SK-N-SH treated with all-trans-retinoic acid at 6 μM for 48 hours (cell line): Measurements from ENCODE around the gene COG6.

Experiments
- ATAC-seq: fragments of 200-7000 bp; cut with Tn5 transposase; 3 replicates; pipeline ENCODE4 v1.9.1; 2020; ENCODE audit warnings: mild to moderate bottlenecking, moderate library complexity
- ARNTL ChIP-seq: fragments of 450-650 bp; formaldehyde crosslinking; IDR thresholded peaks from 2 replicates; pipeline ENCODE4 v1.5.0; 2020; ENCODE audit warnings: low read depth, mild to moderate bottlenecking, moderate library complexity, borderline replicate concordance
- BACH2 ChIP-seq: fragments of 250-450 bp; sonication (Bioruptor Pico); IDR thresholded peaks from 2 replicates; pipeline ENCODE4 v1.9.0; 2021; ENCODE audit warnings: mild to moderate bottlenecking, borderline replicate concordance
- CREB5 ChIP-seq: fragments of 250-450 bp; sonication (Bioruptor Pico); IDR thresholded peaks from 2 replicates; pipeline ENCODE4 v1.5.1; 2020; ENCODE audit warnings: low read depth, mild to moderate bottlenecking, moderate library complexity
- CSDC2 ChIP-seq: fragments of 250-450 bp; sonication (Bioruptor Pico); IDR thresholded peaks from 2 replicates; pipeline ENCODE4 v1.5.0; 2020; ENCODE audit warnings: mild to moderate bottlenecking, moderate library complexity
- CSRNP3 ChIP-seq: fragments of 250-450 bp; sonication (Bioruptor Pico); IDR thresholded peaks from 2 replicates; pipeline ENCODE4 v1.5.1; 2021; ENCODE audit warnings: mild to moderate bottlenecking, moderate library complexity
- ESRRG ChIP-seq: fragments of 250-450 bp; sonication (Bioruptor Pico); IDR thresholded peaks from 2 replicates; pipeline ENCODE4 v1.6.1; 2021; ENCODE audit warnings: mild to moderate bottlenecking
- GLIS3 ChIP-seq: fragments of 250-450 bp; sonication (Bioruptor Pico); IDR thresholded peaks from 2 replicates; pipeline ENCODE4 v1.5.0; 2020; ENCODE audit warnings: mild to moderate bottlenecking, moderate library complexity
- ISL1 ChIP-seq: fragments of 250-450 bp; sonication (Bioruptor Pico); IDR thresholded peaks from 2 replicates; pipeline ENCODE4 v2.1.2; 2022; ENCODE audit warnings: mild to moderate bottlenecking, moderate library complexity
- OSR1 ChIP-seq: fragments of 250-450 bp; sonication (Bioruptor Pico); IDR thresholded peaks from 2 replicates; pipeline ENCODE4 v1.8.0; 2022; ENCODE audit warnings: moderate library complexity, mild to moderate bottlenecking, inconsistent platforms
- PATZ1 ChIP-seq: fragments of 250-450 bp; sonication (Bioruptor Pico); IDR thresholded peaks from 2 replicates; pipeline ENCODE4 v1.8.0; 2020; ENCODE audit warnings: mild to moderate bottlenecking, moderate library complexity, borderline replicate concordance
- POU6F1 ChIP-seq: fragments of 250-450 bp; sonication (Bioruptor Pico); IDR thresholded peaks from 2 replicates; pipeline ENCODE4 v1.8.0; 2021; ENCODE audit warnings: low read depth, mild to moderate bottlenecking, moderate library complexity, borderline replicate concordance
- PPARA ChIP-seq: fragments of 250-450 bp; sonication (Bioruptor Pico); IDR thresholded peaks from 2 replicates; pipeline ENCODE4 v1.5.0; 2020; ENCODE audit warnings: mild to moderate bottlenecking, borderline replicate concordance
- SNAI2 ChIP-seq: fragments of 250-450 bp; sonication (Bioruptor Pico); IDR thresholded peaks from 2 replicates; pipeline ENCODE4 v1.5.0; 2020; ENCODE audit warnings: mild to moderate bottlenecking, moderate library complexity
- TCF4 ChIP-seq: fragments of 250-450 bp; sonication (Bioruptor Pico); IDR thresholded peaks from 2 replicates; pipeline ENCODE4 v1.8.0; 2021; ENCODE audit warnings: mild to moderate bottlenecking, moderate library complexity, borderline replicate concordance
- TOX ChIP-seq: fragments of 250-450 bp; sonication (Bioruptor Pico); IDR thresholded peaks from 2 replicates; pipeline ENCODE4 v1.8.0; 2021; ENCODE audit warnings: mild to moderate bottlenecking, moderate library complexity, borderline replicate concordance
- ZC3H10 ChIP-seq: fragments of 250-450 bp; sonication (Bioruptor Pico); IDR thresholded peaks from 2 replicates; pipeline ENCODE4 v1.5.1; 2021; ENCODE audit warnings: mild to moderate bottlenecking, moderate library complexity
- ZFP3 ChIP-seq: fragments of 250-450 bp; sonication (Bioruptor Pico); IDR thresholded peaks from 2 replicates; pipeline ENCODE4 v1.5.0; 2020; ENCODE audit warnings: mild to moderate bottlenecking, moderate library complexity
- ZFP30 ChIP-seq: fragments of 450-650 bp; formaldehyde crosslinking; IDR thresholded peaks from 2 replicates; pipeline ENCODE4 v1.5.0; 2022; ENCODE audit warnings: mild to moderate bottlenecking, moderate library complexity
- ZNF565 ChIP-seq: fragments of 450-650 bp; formaldehyde crosslinking; conservative IDR thresholded peaks from 2 replicates; pipeline ENCODE4 v1.5.0; 2020; ENCODE audit warnings: low read depth, mild to moderate bottlenecking, moderate library complexity
- ZNF70 ChIP-seq: fragments of 450-650 bp; formaldehyde crosslinking; IDR thresholded peaks from 2 replicates; pipeline ENCODE4 v1.5.0; 2020; ENCODE audit warnings: mild to moderate bottlenecking, moderate library complexity
- ZNF8 ChIP-seq: fragments of 450-650 bp; formaldehyde crosslinking; IDR thresholded peaks from 2 replicates; pipeline ENCODE4 v1.5.0; 2020; ENCODE audit warnings: mild to moderate bottlenecking, moderate library complexity
- TF ChIP-seq, protein P1 (sequence below): fragments of 250-450 bp; sonication (Bioruptor Pico); IDR thresholded peaks from 2 replicates; pipeline ENCODE4 v1.5.0; 2020; ENCODE audit warnings: mild to moderate bottlenecking, moderate library complexity

COG6 gene

DNA sequence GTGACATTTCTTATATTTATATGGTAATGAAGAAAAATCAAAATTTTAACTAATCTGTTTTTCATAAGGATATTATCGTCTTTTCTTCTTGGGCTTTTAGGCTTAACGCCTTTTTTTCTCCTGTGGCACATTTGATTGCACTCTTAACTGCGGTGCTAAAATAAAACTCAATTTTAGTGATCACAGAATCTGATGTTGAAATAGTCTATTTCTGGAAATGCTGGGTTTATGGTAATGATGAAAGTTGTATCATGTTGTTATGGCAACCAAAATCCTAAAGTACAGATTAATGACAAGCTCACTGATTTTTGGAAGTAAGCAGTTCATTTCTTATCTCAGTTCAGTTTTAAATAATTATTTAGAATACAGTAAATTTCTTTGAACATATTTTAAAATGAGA lies 85.3 kb downstream of the COG6 start:
- no peak for ATAC-seq
- TF ChIP-seq ZNF70 (no peak), ZNF8 (CRISPR knock-in tag) (no peak), ARNTL (CRISPR knock-in tag) (no peak), CSRNP3 (no peak), GLIS3 (no peak), PPARA (CRISPR knock-in tag) (no peak), OSR1 (CRISPR knock-in tag) (no peak), POU6F1 (CRISPR knock-in tag) (no peak)

GRCh38 chr13:39748961-39749360 lies 93.5 kb downstream of the COG6 start:
- no peak for ATAC-seq
- TF ChIP-seq ZNF565 (no peak), CSRNP3 (no peak), GLIS3 (no peak), TCF4 (no peak), ZFP3 (CRISPR knock-in tag) (no peak), CSDC2 (CRISPR knock-in tag) (no peak), BACH2 (CRISPR knock-in tag) (no peak), ISL1 (CRISPR knock-in tag) (no peak)

GRCh38 chr13:39749528-39749927 lies 94.1 kb downstream of the COG6 start:
- no peak for ATAC-seq
- TF ChIP-seq PPARA (CRISPR knock-in tag) (no peak), TOX (CRISPR knock-in tag) (no peak), ZNF70 (no peak), PATZ1 (CRISPR knock-in tag) (no peak), ZNF565 (no peak), CREB5 (CRISPR knock-in tag) (no peak), SNAI2 (no peak), ZFP30 (no peak), ARNTL (CRISPR knock-in tag) (no peak), ISL1 (CRISPR knock-in tag) (no peak), ZFP3 (CRISPR knock-in tag) (no peak), ZC3H10 (no peak), ESRRG (no peak), POU6F1 (CRISPR knock-in tag) (no peak), TCF4 (no peak), BACH2 (CRISPR knock-in tag) (no peak)
- TF ChIP-seq, protein P1, sequence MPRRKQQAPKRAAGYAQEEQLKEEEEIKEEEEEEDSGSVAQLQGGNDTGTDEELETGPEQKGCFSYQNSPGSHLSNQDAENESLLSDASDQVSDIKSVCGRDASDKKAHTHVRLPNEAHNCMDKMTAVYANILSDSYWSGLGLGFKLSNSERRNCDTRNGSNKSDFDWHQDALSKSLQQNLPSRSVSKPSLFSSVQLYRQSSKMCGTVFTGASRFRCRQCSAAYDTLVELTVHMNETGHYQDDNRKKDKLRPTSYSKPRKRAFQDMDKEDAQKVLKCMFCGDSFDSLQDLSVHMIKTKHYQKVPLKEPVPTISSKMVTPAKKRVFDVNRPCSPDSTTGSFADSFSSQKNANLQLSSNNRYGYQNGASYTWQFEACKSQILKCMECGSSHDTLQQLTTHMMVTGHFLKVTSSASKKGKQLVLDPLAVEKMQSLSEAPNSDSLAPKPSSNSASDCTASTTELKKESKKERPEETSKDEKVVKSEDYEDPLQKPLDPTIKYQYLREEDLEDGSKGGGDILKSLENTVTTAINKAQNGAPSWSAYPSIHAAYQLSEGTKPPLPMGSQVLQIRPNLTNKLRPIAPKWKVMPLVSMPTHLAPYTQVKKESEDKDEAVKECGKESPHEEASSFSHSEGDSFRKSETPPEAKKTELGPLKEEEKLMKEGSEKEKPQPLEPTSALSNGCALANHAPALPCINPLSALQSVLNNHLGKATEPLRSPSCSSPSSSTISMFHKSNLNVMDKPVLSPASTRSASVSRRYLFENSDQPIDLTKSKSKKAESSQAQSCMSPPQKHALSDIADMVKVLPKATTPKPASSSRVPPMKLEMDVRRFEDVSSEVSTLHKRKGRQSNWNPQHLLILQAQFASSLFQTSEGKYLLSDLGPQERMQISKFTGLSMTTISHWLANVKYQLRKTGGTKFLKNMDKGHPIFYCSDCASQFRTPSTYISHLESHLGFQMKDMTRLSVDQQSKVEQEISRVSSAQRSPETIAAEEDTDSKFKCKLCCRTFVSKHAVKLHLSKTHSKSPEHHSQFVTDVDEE (CRISPR knock-in tag) = no peak
